Middle frontal gyrus (tissue), 1 donor: ENCODE measurements around the gene LYST.
"Not testable (repeated sequence)": the region's sequence is repeated elsewhere in the genome, so short reads cannot be mapped to it uniquely, and the experiment has no call there.

Experiments
- DNase-seq: peaks from one replicate; pipeline ENCODE4 v3.0.0-alpha.2; 2015; ENCODE audit warnings: low spot score; ENCODE audit errors: extremely low spot score

The LYST gene

GRCh38 chr1:235822685-235823084 lies 44.0 kb downstream of the LYST start:
- no peak for DNase-seq

- DNase-seq: no peak
Observed at GRCh38 chr1:235821361-235821981, 45.2 kb downstream of the LYST start.

- DNase-seq: no peak
Observed at GRCh38 chr1:235820061-235820460, 46.6 kb downstream of the LYST start.

GRCh38 chr1:235818632-235819136 lies 48.0 kb downstream of the LYST start:
- DNase-seq: no peak

- DNase-seq: no peak
Observed at GRCh38 chr1:235817101-235817728, 49.5 kb downstream of the LYST start.

- no peak for DNase-seq
Observed at GRCh38 chr1:235809688-235810397, 56.9 kb downstream of the LYST start.

GRCh38 chr1:235808223-235808622 lies 58.5 kb downstream of the LYST start:
- DNase-seq: no peak

GRCh38 chr1:235806123-235806522 lies 60.6 kb downstream of the LYST start:
- DNase-seq: no peak

GRCh38 chr1:235802573-235803346 lies 63.9 kb downstream of the LYST start:
- no peak for DNase-seq

- DNase-seq: no peak
Observed at GRCh38 chr1:235799264-235799663, 67.4 kb downstream of the LYST start.

- DNase-seq: no peak
Observed at GRCh38 chr1:235791532-235792060, 75.1 kb downstream of the LYST start.

- DNase-seq: no peak
Observed at GRCh38 chr1:235790123-235790522, 76.6 kb downstream of the LYST start.

- not testable (repeated sequence) for DNase-seq
Observed at GRCh38 chr1:235786227-235786898, 80.3 kb downstream of the LYST start.

- DNase-seq: no peak
Observed at GRCh38 chr1:235784950-235785349, 81.8 kb downstream of the LYST start.

- no peak for DNase-seq
Observed at GRCh38 chr1:235783148-235783776, 83.4 kb downstream of the LYST start.

GRCh38 chr1:235782601-235783000 lies 84.1 kb downstream of the LYST start:
- DNase-seq: no peak

- no peak for DNase-seq
Observed at GRCh38 chr1:235781807-235782206, 84.9 kb downstream of the LYST start.

GRCh38 chr1:235779770-235780169 lies 86.9 kb downstream of the LYST start:
- DNase-seq: no peak

GRCh38 chr1:235776396-235776795 lies 90.3 kb downstream of the LYST start:
- no peak for DNase-seq

GRCh38 chr1:235775246-235775860 lies 91.4 kb downstream of the LYST start:
- no peak for DNase-seq
